GM18861 (cell line): Measurements from ENCODE around the gene OR5K4.
"Not testable (repeated sequence)": the region's sequence is repeated elsewhere in the genome, so short reads cannot be mapped to it uniquely, and the experiment has no call there.

Experiments
- ATAC-seq: cut with Tn5 transposase; IDR thresholded peaks from one replicate; pipeline ENCODE4 v1.9.1; 2021; ENCODE audit not compliant: unreplicated experiment

Gene OR5K4

DNA sequence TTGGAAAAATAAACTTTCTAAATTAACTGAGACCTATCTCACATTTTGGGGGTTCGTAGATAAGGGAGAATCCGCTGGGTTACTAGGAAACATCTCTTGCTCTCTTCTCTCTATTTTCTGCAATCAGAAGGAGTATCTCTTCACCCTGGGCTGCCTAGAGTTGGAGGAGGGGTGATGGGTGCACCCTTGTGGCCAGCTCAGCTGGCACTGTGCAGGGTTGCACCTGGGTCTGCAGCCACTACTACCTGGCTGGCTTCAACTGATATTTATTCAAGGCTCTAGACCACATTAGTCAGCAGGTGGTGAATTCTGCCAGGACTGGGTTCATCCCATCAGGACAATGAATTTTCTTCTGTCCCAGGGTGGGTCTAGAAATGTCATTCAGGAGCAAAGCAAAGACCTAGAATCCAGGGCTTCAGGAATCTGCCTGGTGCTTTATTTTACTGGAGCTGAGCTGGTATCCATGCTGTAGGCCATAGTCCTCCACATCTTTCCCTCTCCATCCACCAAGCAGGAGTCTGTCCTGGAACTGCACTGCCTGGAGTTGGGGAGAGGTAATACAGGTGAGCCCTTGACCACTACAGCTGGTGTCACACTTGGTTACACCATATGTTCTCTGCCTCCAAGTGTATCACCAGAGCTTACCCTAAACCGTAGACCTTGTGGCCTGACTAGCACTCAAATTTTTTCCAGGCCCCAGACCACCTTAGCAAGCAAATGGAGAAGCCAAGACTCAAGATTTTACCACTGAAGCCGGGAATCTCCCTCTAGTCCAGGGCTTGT, 14.0 kb downstream of the OR5K4 start:
- no peak for ATAC-seq

DNA sequence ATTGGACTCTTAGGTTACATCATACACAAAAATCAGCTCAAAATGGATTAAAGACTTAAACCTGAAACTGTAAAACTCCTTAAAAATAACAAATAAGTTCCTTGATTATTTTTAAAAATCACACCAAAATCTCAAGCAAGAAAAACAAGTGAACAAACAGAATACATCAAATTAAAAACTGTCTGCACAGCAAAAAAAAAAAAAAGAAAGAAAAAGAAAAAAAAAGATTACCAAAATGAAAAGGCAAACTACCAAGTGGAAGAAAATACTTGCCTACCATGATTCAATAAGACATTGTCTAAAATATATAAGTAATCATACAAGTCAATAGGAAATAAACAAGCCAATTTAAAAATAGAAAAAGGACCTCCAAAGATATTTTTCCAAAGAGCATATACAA, 17.5 kb downstream of the OR5K4 start:
- no peak for ATAC-seq

DNA sequence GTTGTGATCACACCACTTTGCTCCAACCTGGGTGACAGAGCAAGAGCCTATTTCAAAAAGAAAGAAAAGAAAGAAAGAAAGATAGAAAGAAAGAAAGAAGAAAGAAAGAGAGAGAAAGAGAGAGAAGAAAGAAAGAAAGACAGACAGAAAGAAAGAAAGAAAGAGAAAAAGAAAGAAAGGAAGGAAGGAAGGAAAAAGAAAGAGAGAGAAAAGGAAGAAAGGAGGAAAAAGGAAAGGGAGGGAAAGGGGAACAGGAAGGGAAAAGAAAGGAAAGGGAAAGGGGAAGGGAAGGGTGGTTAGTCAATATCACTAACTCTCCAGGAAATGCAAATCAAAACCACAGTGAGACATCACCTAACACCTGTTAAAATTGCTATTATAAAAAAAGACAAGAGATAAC, 18.2 kb downstream of the OR5K4 start:
- no peak for ATAC-seq

DNA sequence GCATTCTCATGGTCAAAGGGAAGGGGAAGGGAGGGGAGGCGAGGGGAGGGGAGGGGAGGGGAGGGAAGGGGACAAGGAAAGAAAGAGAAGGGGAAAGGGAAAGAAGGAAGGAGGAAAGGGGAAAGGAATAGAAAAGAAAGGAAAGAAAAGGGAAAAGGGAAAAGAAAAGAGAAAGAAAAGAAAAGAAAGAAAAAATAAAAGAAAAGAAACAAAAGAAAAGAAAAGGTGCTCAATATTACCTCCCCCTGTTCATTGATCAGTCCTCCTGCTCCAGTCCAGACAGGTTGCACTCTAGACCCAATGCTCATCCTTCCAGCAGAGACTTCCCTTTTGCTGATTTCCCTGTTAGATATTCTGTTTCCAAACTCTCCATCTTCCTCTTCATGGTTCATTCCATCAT, 18.8 kb downstream of the OR5K4 start:
- ATAC-seq = no peak

DNA sequence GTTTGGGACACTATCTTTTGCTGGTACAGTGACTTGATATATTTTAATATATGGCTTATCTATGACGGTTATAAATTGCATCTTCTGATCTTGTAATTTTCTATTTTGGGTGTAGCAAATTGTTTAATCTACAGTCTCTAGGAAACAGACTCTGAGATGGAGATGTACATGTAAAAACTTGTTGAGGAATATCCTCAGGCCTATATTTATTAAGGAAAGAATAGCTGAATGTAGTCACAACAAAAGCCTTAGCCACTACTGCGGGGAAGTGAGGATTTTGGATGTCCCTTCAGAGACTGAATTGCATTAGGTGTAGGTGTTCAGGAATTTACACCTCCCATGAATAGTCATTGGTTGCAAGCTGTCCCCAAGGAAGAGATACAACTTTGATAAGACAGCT, 23.0 kb downstream of the OR5K4 start:
- ATAC-seq = no peak

DNA sequence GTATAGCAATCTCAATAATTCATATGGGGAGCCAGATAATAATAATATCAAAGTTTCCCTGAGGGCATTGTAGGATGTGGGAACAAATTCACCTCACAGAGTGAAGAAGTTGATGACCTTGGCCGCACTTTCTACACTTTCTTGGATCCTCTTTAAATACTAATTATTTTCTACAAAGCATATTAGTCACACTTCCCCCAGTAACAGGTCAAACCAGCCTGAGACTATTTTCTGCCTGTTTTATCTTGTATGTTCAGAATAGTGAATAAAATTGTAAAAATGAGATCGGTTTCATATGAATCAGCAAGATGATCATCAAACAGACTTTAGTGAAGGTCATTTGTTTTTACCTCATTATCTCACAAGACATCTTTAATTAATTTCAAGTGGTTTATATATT, 34.5 kb downstream of the OR5K4 start:
- no peak for ATAC-seq

DNA sequence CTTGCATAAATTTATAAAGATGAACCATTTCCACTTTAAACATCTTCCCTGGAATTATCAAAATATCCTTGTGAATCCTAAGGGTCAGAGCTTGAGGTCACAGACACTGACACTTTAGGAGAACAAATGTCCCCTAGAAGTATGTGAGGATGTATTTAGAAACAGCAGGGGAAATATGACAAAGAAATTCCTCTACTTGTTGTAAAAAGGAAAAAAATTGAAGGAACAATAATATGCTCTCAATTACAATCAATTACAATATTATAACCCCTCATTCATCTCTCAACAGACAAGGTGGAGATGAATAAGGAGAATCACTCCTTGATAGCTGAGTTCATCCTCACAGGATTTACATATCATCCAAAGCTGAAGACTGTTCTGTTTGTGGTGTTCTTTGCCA, 36.7 kb downstream of the OR5K4 start, which contains the start of gene OR5K3:
Gene OR5K3, plus strand, starts transcription at position 301 of the 400 bp plus-strand sequence. Its CDS starts 0 bp downstream, at position 301.
- no peak for ATAC-seq

GRCh38 chr3:98395101-98395500, 41.4 kb downstream of the OR5K4 start:
- no peak for ATAC-seq

DNA sequence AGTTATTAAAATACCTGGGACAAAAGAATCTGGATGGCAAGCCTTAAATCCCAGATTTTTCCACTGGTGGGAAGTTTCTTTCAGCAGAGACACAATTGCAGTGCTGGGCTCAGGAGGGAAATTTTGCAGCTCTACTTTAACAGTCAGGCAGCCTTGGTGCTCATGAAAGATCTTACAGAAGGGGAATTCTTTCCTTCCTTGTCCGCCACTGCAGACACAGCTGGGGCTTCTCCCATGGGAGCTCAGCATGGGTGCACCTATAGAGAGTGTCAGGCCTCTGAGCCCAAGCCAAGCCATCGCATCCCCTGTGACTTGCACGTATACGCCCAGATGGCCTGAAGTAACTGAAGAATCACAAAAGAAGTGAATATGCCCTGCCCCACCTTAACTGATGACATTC, 42.8 kb downstream of the OR5K4 start:
- ATAC-seq = not testable (repeated sequence)

GRCh38 chr3:98398513-98398912, 44.9 kb downstream of the OR5K4 start:
- no peak for ATAC-seq

GRCh38 chr3:98402507-98402906, 48.9 kb downstream of the OR5K4 start:
- no peak for ATAC-seq

GRCh38 chr3:98404010-98404409, 50.4 kb downstream of the OR5K4 start:
- ATAC-seq = no peak
